Dedifferentiated amniotic fluid mesenchymal stem cell (primary cell): ENCODE measurements around the gene CHM.
"Not testable (repeated sequence)": the region's sequence is repeated elsewhere in the genome, so short reads cannot be mapped to it uniquely, and the experiment has no call there.

Experiments
- DNase-seq: peaks from one replicate; pipeline ENCODE4 v3.0.0-alpha.2; 2016; ENCODE audit errors: extremely low spot score

CHM gene

GRCh38 chrX:86047174-86047935, at the start of gene CHM:
CHM (minus strand) TSS chrX:86047558; CDS start chrX:86047532, 26 bp downstream.
- DNase-seq: peak; percentile 83

- no peak for DNase-seq
Measured at GRCh38 chrX:86078650-86079049, 31.3 kb upstream of the CHM start.

GRCh38 chrX:86066998-86067397, 19.6 kb upstream of the CHM start:
- DNase-seq: no peak

GRCh38 chrX:86061407-86061806, 14.0 kb upstream of the CHM start:
- DNase-seq: no peak

- no peak for DNase-seq
Measured at GRCh38 chrX:86051741-86052140, 4.4 kb upstream of the CHM start.

- DNase-seq: no peak
Measured at GRCh38 chrX:86047936-86048280, 550 bp upstream of the CHM start.

GRCh38 chrX:86044216-86044615, 3.1 kb downstream of the CHM start:
- DNase-seq: no peak

- DNase-seq: no peak
Measured at GRCh38 chrX:86039625-86040568, 7.5 kb downstream of the CHM start.

- no peak for DNase-seq
Measured at GRCh38 chrX:86033385-86033784, 14.0 kb downstream of the CHM start.

GRCh38 chrX:86028681-86029080, 18.7 kb downstream of the CHM start:
- no peak for DNase-seq

- no peak for DNase-seq
Measured at GRCh38 chrX:86023811-86024210, 23.5 kb downstream of the CHM start.

- no peak for DNase-seq
Measured at GRCh38 chrX:86021652-86022289, 25.6 kb downstream of the CHM start.

GRCh38 chrX:86016139-86016538, 31.2 kb downstream of the CHM start:
- no peak for DNase-seq

- not testable (repeated sequence) for DNase-seq
Measured at GRCh38 chrX:86014959-86015358, 32.4 kb downstream of the CHM start.

GRCh38 chrX:86014421-86014820, 32.9 kb downstream of the CHM start:
- no peak for DNase-seq

GRCh38 chrX:86013792-86014191, 33.6 kb downstream of the CHM start:
- no peak for DNase-seq

GRCh38 chrX:86012188-86012587, 35.2 kb downstream of the CHM start:
- no peak for DNase-seq

- DNase-seq: not testable (repeated sequence)
Measured at GRCh38 chrX:86009803-86010202, 37.6 kb downstream of the CHM start.

- not testable (repeated sequence) for DNase-seq
Measured at GRCh38 chrX:86007891-86008290, 39.5 kb downstream of the CHM start.

- no peak for DNase-seq
Measured at GRCh38 chrX:86002076-86002896, 45.1 kb downstream of the CHM start.

GRCh38 chrX:85998954-85999353, 48.4 kb downstream of the CHM start:
- no peak for DNase-seq

- DNase-seq: no peak
Measured at GRCh38 chrX:85996555-85996954, 50.8 kb downstream of the CHM start.
